ENCODE results near the gene PARD3B.

Gene PARD3B

GRCh38 chr2:205188239-205189138 lies 643.2 kb downstream of the PARD3B start:
- no peak overlapping the region for H3K27ac ChIP-seq (ENCODE audit: low read length)

GRCh38 chr2:205189301-205189700 lies 644.0 kb downstream of the PARD3B start:
- Histone ChIP-seq H3K36me3 (ENCODE audit: control insufficient read depth in 1 of 2, insufficient read depth in 2 of 2, low read length in 2 of 2) (peaks cover 3 to 8% of the 10 kb centered on the region in 2 donors), H3K27ac (ENCODE audit: low read length) (no peak overlapping the region), H3K4me1 (ENCODE audit: control insufficient read depth in 1 of 2, insufficient read depth in 2 of 2, low read length in 2 of 2) (peaks cover 0 to 6% of the 10 kb centered on the region in 2 donors), H3K9me3 (ENCODE audit: control insufficient read depth in 1 of 2, low read length in 2 of 2) (no peaks in the 10 kb centered on the region), H3K4me3 (ENCODE audit: low read depth in 1 of 2, low read length in 2 of 2) (no peak overlapping the region), H3K27me3 (ENCODE audit: low read depth, low read length) (no peaks in the 10 kb centered on the region)

More at GRCh38 chr2:205188239-205189138, 643.2 kb downstream of the PARD3B start:
- Histone ChIP-seq H3K4me1 (ENCODE audit: control insufficient read depth in 1 of 2, insufficient read depth in 2 of 2, low read length in 2 of 2) (peaks cover 0 to 6% of the 10 kb centered on the region in 2 donors), H3K27me3 (ENCODE audit: low read depth, low read length) (no peaks in the 10 kb centered on the region), H3K36me3 (ENCODE audit: control insufficient read depth in 1 of 2, insufficient read depth in 2 of 2, low read length in 2 of 2) (peaks cover under 1 to 3% of the 10 kb centered on the region in 2 donors), H3K9me3 (ENCODE audit: control insufficient read depth in 1 of 2, low read length in 2 of 2) (no peaks in the 10 kb centered on the region), H3K4me3 (ENCODE audit: low read depth in 1 of 2, low read length in 2 of 2) (no peak overlapping the region)

GRCh38 chr2:205190528-205190927 lies 645.3 kb downstream of the PARD3B start:
- H3K4me1 ChIP-seq (ENCODE audit: control insufficient read depth in 1 of 2, insufficient read depth in 2 of 2, low read length in 2 of 2), result peaks cover 0 to 6% of the 10 kb centered on the region in 2 donors
- H3K36me3 ChIP-seq (ENCODE audit: control insufficient read depth in 1 of 2, insufficient read depth in 2 of 2, low read length in 2 of 2), result peaks cover 3 to 8% of the 10 kb centered on the region in 2 donors
- no peak overlapping the region for H3K4me3 ChIP-seq (ENCODE audit: low read depth in 1 of 2, low read length in 2 of 2)
- H3K27ac ChIP-seq (ENCODE audit: low read length), result no peak overlapping the region
- no peaks in the 10 kb centered on the region for H3K27me3 ChIP-seq (ENCODE audit: low read depth, low read length)
- no peaks in the 10 kb centered on the region for H3K9me3 ChIP-seq (ENCODE audit: control insufficient read depth in 1 of 2, low read length in 2 of 2)

- H3K27me3 ChIP-seq (ENCODE audit: low read depth, low read length), result no peaks in the 10 kb centered on the region
- H3K36me3 ChIP-seq (ENCODE audit: control insufficient read depth in 1 of 2, insufficient read depth in 2 of 2, low read length in 2 of 2), result peaks cover 3 to 8% of the 10 kb centered on the region in 2 donors
- peaks cover under 1 to 3% of the 10 kb centered on the region in 2 donors for H3K4me1 ChIP-seq (ENCODE audit: control insufficient read depth in 1 of 2, insufficient read depth in 2 of 2, low read length in 2 of 2)
- no peaks in the 10 kb centered on the region for H3K9me3 ChIP-seq (ENCODE audit: control insufficient read depth in 1 of 2, low read length in 2 of 2)
- H3K4me3 ChIP-seq (ENCODE audit: low read depth in 1 of 2, low read length in 2 of 2), result no peak overlapping the region
- no peak overlapping the region for H3K27ac ChIP-seq (ENCODE audit: low read length)
These were observed 648.0 kb downstream of the PARD3B start for GRCh38 chr2:205193125-205193835.

GRCh38 chr2:205193836-205194228 lies 648.6 kb downstream of the PARD3B start:
- Histone ChIP-seq H3K27ac (ENCODE audit: low read length) (no peak overlapping the region), H3K36me3 (ENCODE audit: control insufficient read depth in 1 of 2, insufficient read depth in 2 of 2, low read length in 2 of 2) (peaks cover 3 to 8% of the 10 kb centered on the region in 2 donors), H3K4me1 (ENCODE audit: control insufficient read depth in 1 of 2, insufficient read depth in 2 of 2, low read length in 2 of 2) (peaks cover 0 to 3% of the 10 kb centered on the region in 2 donors), H3K4me3 (ENCODE audit: low read depth in 1 of 2, low read length in 2 of 2) (no peak overlapping the region), H3K27me3 (ENCODE audit: low read depth, low read length) (no peaks in the 10 kb centered on the region), H3K9me3 (ENCODE audit: control insufficient read depth in 1 of 2, low read length in 2 of 2) (no peaks in the 10 kb centered on the region)

- Histone ChIP-seq H3K27ac (ENCODE audit: low read length) (no peak overlapping the region), H3K27me3 (ENCODE audit: low read depth, low read length) (no peaks in the 10 kb centered on the region)
These were observed 652.3 kb downstream of the PARD3B start for GRCh38 chr2:205197468-205198139.

GRCh38 chr2:205198140-205198525 lies 652.9 kb downstream of the PARD3B start:
- H3K27ac ChIP-seq (ENCODE audit: low read length), result no peak overlapping the region
- H3K27me3 ChIP-seq (ENCODE audit: low read depth, low read length), result no peaks in the 10 kb centered on the region
- H3K4me1 ChIP-seq (ENCODE audit: control insufficient read depth in 1 of 2, insufficient read depth in 2 of 2, low read length in 2 of 2), result peaks cover 0 to 3% of the 10 kb centered on the region in 2 donors
- no peaks in the 10 kb centered on the region for H3K9me3 ChIP-seq (ENCODE audit: control insufficient read depth in 1 of 2, low read length in 2 of 2)
- H3K4me3 ChIP-seq (ENCODE audit: low read depth in 1 of 2, low read length in 2 of 2), result no peak overlapping the region
- peaks cover 3 to 8% of the 10 kb centered on the region in 2 donors for H3K36me3 ChIP-seq (ENCODE audit: control insufficient read depth in 1 of 2, insufficient read depth in 2 of 2, low read length in 2 of 2)

More at GRCh38 chr2:205197468-205198139, 652.3 kb downstream of the PARD3B start:
- Histone ChIP-seq H3K36me3 (ENCODE audit: control insufficient read depth in 1 of 2, insufficient read depth in 2 of 2, low read length in 2 of 2) (peaks cover 3 to 8% of the 10 kb centered on the region in 2 donors), H3K4me3 (ENCODE audit: low read depth in 1 of 2, low read length in 2 of 2) (no peak overlapping the region), H3K9me3 (ENCODE audit: control insufficient read depth in 1 of 2, low read length in 2 of 2) (no peaks in the 10 kb centered on the region), H3K4me1 (ENCODE audit: control insufficient read depth in 1 of 2, insufficient read depth in 2 of 2, low read length in 2 of 2) (peaks cover 0 to 3% of the 10 kb centered on the region in 2 donors)

- Histone ChIP-seq H3K36me3 (ENCODE audit: control insufficient read depth in 1 of 2, insufficient read depth in 2 of 2, low read length in 2 of 2) (no peaks in the 10 kb centered on the region), H3K4me1 (ENCODE audit: control insufficient read depth in 1 of 2, insufficient read depth in 2 of 2, low read length in 2 of 2) (peaks cover 0 to 3% of the 10 kb centered on the region in 2 donors), H3K27ac (ENCODE audit: low read length) (no peak overlapping the region), H3K9me3 (ENCODE audit: control insufficient read depth in 1 of 2, low read length in 2 of 2) (no peaks in the 10 kb centered on the region), H3K27me3 (ENCODE audit: low read depth, low read length) (no peaks in the 10 kb centered on the region), H3K4me3 (ENCODE audit: low read depth in 1 of 2, low read length in 2 of 2) (no peak overlapping the region)
These were observed 654.0 kb downstream of the PARD3B start for GRCh38 chr2:205199165-205199850.

- Histone ChIP-seq H3K4me3 (ENCODE audit: low read depth in 1 of 2, low read length in 2 of 2) (no peak overlapping the region), H3K27ac (ENCODE audit: low read length) (no peak overlapping the region), H3K9me3 (ENCODE audit: control insufficient read depth in 1 of 2, low read length in 2 of 2) (no peaks in the 10 kb centered on the region), H3K27me3 (ENCODE audit: low read depth, low read length) (no peaks in the 10 kb centered on the region), H3K36me3 (ENCODE audit: control insufficient read depth in 1 of 2, insufficient read depth in 2 of 2, low read length in 2 of 2) (no peaks in the 10 kb centered on the region), H3K4me1 (ENCODE audit: control insufficient read depth in 1 of 2, insufficient read depth in 2 of 2, low read length in 2 of 2) (no peaks in the 10 kb centered on the region)
These were observed 665.2 kb downstream of the PARD3B start for GRCh38 chr2:205210494-205210893.

GRCh38 chr2:205212357-205212756 lies 667.1 kb downstream of the PARD3B start:
- Histone ChIP-seq H3K9me3 (ENCODE audit: control insufficient read depth in 1 of 2, low read length in 2 of 2) (no peaks in the 10 kb centered on the region), H3K36me3 (ENCODE audit: control insufficient read depth in 1 of 2, insufficient read depth in 2 of 2, low read length in 2 of 2) (no peaks in the 10 kb centered on the region), H3K27me3 (ENCODE audit: low read depth, low read length) (no peaks in the 10 kb centered on the region), H3K4me3 (ENCODE audit: low read depth in 1 of 2, low read length in 2 of 2) (no peak overlapping the region), H3K4me1 (ENCODE audit: control insufficient read depth in 1 of 2, insufficient read depth in 2 of 2, low read length in 2 of 2) (no peaks in the 10 kb centered on the region), H3K27ac (ENCODE audit: low read length) (no peak overlapping the region)
